RKO (cell line): Measurements from ENCODE around the gene EEA1.

Source experiments
- DNase-seq: peaks from one replicate; pipeline ENCODE4 v3.0.0-alpha.2; 2016; ENCODE audit warnings: low spot score

EEA1 gene

GRCh38 chr12:92938018-92938417 is 8.9 kb upstream of the EEA1 start:
- DNase-seq: no peak

- DNase-seq: no peak
These were observed 4.5 kb upstream of the EEA1 start for GRCh38 chr12:92933606-92934005.

- peak; percentile 54 for DNase-seq
These were observed 1.3 kb upstream of the EEA1 start for GRCh38 chr12:92930421-92930820.

- peak; percentile 46 for DNase-seq
These were observed 888 bp upstream of the EEA1 start for GRCh38 chr12:92929983-92930382.

GRCh38 chr12:92928421-92928961 is 604 bp downstream of the EEA1 start:
- peak; percentile 56 for DNase-seq

- DNase-seq: peak; percentile 89
These were observed 1.4 kb downstream of the EEA1 start for GRCh38 chr12:92927436-92928281.

- peak; percentile 79 for DNase-seq
These were observed 2.0 kb downstream of the EEA1 start for GRCh38 chr12:92927055-92927435.

GRCh38 chr12:92926549-92926948 is 2.5 kb downstream of the EEA1 start:
- DNase-seq: peak; percentile 9

GRCh38 chr12:92921877-92922276 is 7.2 kb downstream of the EEA1 start:
- no peak for DNase-seq

- no peak for DNase-seq
These were observed 13.7 kb downstream of the EEA1 start for GRCh38 chr12:92915365-92915764.

GRCh38 chr12:92914170-92914569 is 14.9 kb downstream of the EEA1 start:
- DNase-seq: no peak

- no peak for DNase-seq
These were observed 16.4 kb downstream of the EEA1 start for GRCh38 chr12:92912672-92913071.

- peak; percentile 59 for DNase-seq
These were observed 17.0 kb downstream of the EEA1 start for GRCh38 chr12:92912052-92912451.

GRCh38 chr12:92911339-92911738 is 17.8 kb downstream of the EEA1 start:
- DNase-seq: no peak

- no peak for DNase-seq
These were observed 21.0 kb downstream of the EEA1 start for GRCh38 chr12:92908108-92908507.

GRCh38 chr12:92905811-92906554 is 23.1 kb downstream of the EEA1 start:
- no peak for DNase-seq

- no peak for DNase-seq
These were observed 23.8 kb downstream of the EEA1 start for GRCh38 chr12:92905258-92905810.

GRCh38 chr12:92900941-92901340 is 28.2 kb downstream of the EEA1 start:
- no peak for DNase-seq

GRCh38 chr12:92899386-92900001 is 29.6 kb downstream of the EEA1 start:
- peak; percentile 95 for DNase-seq

GRCh38 chr12:92898755-92899154 is 30.3 kb downstream of the EEA1 start:
- DNase-seq: no peak

GRCh38 chr12:92897844-92898243 is 31.3 kb downstream of the EEA1 start:
- no peak for DNase-seq

- no peak for DNase-seq
These were observed 38.4 kb downstream of the EEA1 start for GRCh38 chr12:92890601-92891106.
